Occipital lobe (tissue), 2 donors: ENCODE data around the gene GRAMD1B. TPM values are rescaled to one million over a fixed set of nuclear protein-coding genes. Genes with fewer than 3 reads are reported as not detected.

Source experiments
- DNase-seq: peaks from one replicate; lab custom pipeline; 2025; lab: John Stamatoyannopoulos, UW
- total RNA-seq: library from RNA; depleted of rRNA; stranded (reverse); fragments of >200 nt; gene quantifications from one replicate; pipeline ENCODE4 v1.2.3, GENCODE V29; 2014

Gene GRAMD1B
- total RNA-seq, 1 donor from 2014 or later: 59.9 TPM

DNA sequence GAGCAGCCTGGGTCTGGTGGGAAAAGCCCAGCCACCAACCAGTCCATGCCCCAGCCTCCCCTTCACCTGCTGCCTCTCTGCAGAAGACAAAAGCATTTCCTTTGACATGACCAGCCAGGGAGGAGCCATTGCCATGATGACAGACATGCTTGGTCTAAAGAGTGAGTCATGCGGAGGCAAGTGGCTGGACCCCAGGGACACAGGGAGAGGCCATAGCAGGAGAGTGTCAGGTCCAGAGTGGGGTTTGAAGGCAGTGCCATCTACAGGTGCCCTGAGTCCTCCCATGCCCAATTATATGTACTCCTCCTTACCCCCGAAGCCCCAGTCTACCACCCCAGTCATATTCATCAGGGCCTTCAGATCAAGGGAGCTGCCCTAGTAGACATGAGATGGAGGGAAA, 157.0 kb downstream of the GRAMD1B start:
- no peak for DNase-seq

DNA sequence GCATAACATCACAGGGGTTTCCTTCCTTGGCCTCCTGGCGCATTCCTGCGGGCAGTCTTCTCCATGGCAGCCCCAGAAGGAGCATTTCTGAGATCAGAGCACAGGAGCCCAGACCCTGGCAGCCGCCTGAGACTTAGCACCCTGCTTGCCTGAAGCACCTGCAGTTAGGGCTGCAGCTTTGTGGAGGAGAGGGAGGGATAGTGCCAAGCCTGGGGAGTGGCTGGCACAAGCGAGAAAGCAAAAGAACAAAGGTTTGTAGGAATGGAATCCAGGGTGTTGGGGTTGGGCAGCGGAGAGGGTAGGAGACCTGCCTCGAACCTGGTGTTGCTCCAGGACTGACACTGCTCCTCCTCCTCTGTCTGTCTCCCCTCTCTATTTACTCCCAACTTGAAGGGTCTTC, 157.5 kb downstream of the GRAMD1B start:
- DNase-seq: no peak

DNA sequence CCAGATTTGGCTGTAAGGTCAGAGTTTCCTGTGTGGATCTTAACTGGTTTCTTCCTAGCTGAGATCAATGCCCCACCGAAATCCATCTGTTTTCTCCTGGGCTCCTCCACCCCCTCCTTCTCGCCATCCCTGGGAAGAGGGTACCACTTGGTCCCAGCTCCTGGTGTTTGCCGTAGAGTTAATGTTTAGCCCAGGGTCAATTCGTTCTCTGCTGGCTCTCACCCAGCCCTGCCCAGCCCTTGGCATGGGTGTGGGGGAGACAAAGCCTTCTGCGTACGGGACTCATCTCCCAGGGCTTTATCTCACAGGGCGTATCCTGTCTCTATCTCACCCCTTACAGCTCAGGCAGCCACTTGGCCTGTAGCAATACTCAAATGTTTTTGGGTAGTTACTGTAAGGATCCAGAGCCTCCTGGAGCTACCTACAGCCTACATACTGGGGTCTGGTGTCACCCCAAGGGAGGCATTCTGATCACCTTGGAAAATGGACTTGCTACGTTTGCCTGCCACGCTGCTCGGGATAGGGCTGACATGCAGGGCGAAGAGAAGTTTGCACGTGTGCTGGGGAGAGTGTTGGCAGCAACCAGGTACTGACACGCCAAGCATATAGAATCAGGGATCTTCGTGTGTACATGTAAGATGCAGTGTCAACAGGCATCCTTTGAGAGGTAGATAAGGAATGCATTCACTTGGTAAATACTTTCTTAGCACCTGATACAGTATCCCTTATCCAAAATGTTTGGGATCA, 158.2 kb downstream of the GRAMD1B start:
- DNase-seq: no peak

DNA sequence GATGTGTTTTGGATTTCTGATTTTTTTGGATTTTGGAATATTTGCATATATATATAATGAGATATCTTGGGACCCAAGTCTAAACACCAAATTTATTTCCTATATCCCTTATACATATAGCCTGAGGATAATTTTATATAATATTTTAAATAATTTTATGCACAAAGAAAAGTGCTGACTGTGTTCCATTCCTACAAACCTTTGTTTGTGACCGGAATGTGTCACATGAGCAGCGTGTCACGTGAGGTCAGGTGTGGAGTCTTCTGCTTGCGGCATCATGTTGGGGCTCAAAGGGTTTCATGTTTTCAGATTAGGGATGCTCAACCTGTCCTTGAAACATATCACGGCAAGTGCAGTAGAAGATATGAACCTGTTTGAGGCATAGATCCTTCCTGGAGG, 158.8 kb downstream of the GRAMD1B start:
- DNase-seq: no peak

DNA sequence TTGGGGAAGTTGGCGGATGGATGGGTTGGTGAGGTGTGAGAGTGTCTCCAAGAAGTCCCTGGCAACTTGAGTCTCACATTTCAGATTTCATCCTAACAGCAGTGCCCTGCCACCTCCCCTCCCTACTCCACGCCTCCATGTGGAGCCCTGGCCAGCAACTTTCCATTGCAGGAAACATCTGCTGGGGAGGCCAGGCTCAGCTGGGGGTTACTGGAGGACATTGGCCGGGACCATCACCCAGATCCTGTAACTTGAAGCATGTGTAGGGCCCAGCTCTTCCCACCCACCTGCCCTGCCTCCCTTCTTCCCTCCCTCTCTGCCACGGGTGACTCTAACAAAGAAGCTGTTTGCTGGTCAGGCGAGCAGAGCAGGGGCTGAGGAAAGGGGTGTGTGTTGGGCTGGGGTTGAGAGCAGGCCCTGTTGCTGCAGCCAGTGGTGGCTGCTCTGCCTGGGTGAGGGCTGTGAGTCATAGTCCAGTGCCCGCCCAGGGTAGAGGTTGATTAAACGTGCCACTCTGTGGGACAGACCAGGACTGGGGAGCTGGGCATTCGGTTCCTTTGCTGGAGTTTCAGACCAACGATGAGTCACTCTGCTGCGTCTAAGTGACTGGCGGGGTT, 160.3 kb downstream of the GRAMD1B start:
- DNase-seq: no peak

DNA sequence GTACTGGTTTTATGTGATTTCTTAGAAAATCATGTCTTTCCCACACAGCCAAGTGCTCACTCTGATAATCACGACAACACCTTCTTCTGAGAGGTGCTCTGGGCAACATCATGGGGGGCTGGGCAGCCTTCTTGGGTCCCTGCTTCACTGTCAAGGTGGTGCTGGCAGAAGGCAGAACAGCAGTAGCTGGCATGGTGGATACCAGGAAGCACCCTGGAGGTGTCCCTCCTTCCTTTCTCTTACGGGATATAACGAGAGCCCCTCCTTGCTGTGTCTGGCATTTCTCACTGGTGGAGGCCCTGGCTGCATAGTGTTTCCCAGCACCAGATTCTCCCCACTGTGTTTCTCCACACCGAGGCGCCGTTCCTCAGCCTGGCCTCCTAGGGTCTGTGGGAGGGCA, 163.5 kb downstream of the GRAMD1B start:
- no peak for DNase-seq

DNA sequence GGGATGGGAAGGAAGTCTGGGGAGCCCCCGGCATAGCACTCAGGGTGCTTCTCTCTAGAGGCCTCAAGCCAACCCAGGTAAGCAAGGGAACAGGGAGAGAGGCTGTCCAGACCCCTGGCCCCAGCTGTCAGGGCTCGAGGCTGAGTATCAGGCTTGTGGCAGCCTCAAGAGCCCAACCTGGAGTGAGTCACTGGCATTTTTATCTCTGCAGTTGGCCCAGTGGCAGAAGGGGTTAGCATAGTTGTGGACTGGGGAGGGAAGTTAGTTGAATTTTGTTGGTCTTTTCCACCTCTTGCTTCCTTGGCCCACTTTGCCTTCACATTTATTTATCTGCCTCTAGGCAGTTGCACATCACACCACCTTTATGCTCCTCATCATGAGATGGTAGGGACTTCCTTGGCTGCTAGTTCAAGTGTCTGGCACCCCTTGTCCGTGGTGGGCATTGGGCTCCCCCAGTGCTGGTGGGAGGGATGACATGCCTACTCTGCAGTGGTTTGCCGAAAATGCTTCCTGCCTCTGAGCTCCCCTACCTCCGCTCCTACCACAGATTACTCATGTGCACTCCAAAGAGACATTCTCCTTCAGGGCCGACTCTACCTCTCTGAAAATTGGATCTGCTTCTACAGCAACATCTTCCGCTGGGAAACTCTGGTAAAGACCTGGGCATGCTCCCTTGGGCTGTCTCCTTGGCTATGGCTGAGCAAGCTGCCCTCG, 164.3 kb downstream of the GRAMD1B start:
- no peak for DNase-seq

DNA sequence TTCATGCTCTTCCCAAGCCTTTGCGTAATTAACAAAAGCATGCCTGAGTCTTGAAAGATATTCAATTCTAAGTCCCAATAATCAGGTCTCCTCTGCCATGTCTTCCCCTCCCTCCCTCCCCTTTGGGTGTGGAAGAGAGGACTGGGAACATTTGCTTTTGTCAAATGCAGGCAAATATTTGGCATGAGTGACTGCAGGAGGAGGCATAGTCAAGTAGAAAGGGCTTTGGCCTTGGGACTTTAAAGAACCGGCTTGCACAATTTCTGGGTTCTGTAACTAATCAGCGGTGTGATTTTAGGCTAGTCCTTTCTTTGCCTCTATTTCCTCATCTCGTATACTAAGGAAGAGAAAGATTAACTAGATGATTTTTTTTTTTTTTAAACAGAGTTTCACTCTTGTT, 164.9 kb downstream of the GRAMD1B start:
- DNase-seq: no peak

DNA sequence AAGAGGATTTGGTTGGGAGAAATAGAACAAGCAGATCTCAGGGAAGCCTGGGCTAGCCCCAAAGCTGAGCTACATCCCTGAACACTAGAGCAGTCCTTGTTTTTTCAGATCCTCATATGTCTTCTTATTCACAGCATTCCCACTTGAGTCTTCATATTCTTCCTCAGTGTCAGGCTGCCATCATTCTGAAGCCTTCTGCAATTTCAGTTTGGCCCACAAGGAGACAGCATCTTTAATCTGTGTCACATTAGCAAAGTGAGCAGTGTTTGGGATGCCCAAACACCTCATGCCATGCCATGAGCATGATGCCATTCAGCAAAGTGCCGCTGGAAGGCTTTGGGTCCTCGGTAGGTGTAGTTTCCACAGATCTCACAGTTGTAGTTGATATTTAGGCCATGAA, 167.8 kb downstream of the GRAMD1B start:
- DNase-seq: no peak

DNA sequence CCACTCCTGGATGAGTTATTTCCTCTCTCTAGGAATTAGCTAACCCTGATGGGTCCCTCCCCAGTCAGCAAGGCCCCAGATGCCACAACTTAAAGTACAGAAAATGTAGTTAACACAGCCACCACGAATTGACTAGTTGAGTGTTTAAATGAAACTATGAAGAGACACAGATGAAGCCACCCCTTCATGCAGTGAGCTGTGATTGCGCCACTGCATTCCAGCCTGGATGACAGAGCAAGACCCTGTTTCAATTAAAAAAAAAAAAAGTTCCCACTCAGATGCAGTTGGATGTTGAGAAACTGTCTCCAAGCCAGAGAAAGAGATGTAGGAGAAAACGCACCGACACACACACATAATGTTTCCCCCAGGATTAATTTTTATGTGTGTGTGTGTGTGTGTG, 171.1 kb downstream of the GRAMD1B start:
- no peak for DNase-seq

DNA sequence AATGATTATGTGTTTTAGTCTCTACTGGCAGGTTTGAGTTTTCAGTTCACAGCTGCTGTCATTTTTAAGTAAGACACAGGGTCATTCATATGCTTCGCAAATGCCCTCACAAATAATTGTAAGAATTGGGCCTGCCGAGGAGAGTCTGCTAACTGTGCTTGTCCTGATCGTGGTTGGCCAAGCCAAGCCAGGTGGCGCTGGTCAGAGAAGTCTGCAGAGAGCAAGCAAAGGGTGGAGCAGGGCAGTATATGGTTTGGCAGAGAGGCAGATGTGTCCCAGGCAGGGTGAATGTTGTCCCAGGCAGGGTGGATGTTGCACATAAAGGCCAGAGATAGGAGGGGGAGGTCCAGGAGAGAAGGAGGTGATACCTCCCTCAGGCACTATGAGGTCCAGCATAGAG, 171.7 kb downstream of the GRAMD1B start:
- no peak for DNase-seq

DNA sequence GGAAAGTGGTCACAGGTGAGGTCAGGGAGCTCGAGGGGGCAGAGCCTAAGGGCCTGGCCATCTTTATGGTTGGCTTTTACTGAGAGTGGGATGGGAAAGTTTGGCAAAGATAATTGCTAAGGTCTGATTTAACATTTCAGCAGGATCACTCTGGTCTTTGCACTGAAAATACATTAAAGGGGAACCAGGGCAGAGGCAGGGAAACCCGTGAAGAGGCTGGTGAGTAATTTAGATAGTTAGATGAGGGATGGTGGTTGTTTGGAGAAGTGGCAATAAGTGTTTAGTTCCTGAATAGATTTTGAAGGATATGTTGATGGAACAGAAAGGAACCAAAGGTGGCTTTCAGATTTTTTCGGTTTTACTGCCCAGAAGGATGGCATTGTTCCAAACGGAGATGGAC, 173.6 kb downstream of the GRAMD1B start:
- DNase-seq: no peak

DNA sequence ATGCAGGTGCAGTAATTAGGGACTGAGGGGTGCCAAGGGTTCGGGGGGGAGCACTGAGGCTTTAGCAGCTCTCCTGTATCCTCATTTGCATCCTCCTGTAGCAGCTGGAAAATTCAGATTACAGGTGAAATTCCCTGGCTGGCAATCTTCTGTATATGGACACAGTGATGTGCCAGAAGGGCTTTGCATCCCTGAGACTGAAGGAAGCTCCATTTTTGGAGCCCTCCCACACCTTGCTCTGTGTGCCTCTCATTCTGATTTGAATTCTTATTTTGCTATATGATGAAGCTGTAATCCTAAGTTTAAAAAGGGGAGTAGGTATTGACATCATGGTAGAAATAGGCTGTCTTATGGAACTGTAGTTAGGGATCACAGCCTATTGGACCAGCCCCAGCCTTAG, 177.7 kb downstream of the GRAMD1B start:
- no peak for DNase-seq

DNA sequence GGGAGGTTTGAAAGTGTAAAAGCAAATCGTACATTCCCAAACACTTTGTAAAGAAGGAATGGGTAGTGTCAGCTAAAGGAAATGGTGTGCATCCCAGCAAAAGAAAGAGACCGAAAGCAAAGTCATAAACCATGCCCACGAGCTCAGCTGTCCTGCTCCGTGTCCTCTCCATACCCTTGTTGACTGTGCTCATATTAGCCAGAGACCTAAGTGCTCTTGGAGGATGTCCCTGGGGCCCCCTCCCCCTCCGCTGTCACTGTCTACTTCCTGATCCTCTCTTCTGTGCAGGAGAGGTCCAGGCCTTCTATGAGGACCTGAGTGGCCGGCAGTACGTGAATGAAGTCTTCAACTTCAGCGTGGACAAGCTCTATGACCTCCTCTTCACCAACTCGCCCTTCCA, 178.3 kb downstream of the GRAMD1B start:
- DNase-seq: no peak

DNA sequence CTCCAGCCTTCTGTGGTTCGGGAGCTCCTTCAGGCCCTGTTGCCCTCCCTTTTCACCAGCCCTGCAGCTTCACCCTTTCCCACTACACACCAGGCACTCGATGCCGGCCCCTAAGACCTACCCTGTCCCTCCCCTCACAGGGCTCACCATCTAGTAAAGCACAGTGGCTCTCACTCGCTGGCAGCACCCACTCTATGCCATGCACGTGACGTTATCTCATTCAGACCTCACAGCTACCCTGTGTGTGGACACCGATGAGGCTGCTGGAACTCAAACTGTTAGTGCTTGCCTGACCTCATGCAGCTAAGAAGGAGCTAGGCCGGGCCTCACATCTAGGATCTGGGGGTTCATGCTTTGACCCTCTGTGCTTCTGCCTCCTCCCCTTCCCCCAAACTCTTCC, 178.9 kb downstream of the GRAMD1B start:
- no peak for DNase-seq

DNA sequence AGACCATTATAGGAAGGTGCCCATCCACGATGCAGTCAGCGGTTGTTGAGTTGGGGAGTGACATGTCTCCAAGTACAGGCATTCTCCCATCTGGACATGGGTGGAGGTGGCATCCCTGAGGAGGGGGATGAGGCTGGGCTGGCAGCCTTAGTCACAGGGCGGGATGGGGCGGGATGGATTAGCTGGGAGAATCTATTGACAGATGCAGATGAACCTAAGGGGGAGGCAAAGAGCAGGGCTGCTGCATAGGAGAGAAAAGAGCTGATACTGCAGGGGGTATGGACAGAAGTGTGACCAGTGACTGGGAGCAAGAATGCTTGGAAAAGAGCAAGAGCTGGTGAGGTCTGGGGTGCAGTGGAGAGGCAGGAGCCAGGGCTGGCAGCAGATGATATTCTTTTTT, 181.6 kb downstream of the GRAMD1B start:
- DNase-seq: no peak

DNA sequence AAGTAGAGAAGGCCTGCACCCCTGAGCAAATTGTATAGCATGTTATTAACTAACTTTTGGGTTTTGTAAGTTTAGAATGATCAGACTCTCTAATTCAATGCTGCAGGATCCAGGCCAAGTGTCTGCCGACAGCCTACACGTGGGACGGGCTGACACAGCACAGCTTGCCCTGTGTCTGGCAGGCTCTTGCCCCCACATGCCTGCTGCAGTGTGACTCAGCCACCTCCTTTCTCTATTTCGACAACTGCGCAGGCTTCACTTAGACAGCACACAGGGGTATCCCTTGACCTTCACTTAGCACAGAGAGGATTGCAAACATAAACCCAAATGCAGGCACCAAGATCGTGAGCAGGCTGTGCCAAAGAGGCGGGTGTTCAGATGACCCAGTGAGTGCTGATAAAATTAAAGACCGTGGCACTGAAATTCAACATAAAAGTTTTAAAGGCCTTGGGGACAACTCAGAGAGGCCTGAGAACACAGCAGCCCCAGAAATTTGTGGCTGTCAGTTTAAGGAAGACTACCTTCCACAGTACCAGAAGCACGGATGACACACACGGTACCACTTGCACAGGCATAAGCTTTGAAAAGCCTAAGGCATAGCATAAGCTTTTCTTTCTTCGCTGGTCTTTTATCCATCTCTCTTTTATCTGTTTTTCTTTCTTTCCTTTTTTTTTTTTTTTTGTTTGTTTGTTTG, 186.6 kb downstream of the GRAMD1B start:
- peak; percentile 33 for DNase-seq

DNA sequence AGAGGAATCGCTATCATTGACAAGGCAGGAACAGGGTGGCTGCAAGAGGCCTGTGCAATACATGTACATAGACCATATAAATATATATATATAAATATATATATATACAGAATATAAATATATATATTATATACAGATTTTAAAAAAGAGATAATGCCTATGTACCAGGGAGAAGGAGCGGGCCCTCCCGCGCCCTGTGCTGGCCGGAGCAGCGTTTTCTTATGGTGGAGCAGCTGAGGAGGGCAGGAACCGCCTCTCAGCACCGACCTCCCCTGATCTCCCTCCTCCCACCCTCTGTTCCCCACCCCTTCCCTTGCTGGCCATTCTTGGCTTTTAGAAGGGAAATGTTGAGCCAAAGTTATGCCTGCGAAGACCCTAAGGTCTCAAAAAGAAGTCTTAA, 192.5 kb downstream of the GRAMD1B start:
- DNase-seq: no peak

DNA sequence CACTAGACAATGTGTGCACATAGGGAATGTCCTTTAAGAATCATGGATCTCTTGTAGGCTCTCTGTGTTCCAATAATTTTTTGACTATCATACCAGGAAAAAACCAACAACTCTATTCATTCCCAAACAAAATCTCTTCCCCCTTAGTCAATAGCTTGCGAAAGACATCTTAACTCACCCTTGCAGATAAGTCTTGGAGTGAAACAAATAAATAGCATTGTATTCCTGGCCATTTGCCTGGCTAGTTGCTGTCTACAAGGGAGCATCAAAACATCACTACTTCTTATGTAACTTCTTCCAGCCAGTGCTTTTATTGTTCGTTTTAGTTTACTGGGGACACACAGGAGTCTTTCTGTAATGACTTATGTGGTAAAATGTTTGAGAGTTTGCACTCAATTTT, 194.9 kb downstream of the GRAMD1B start:
- DNase-seq: no peak

DNA sequence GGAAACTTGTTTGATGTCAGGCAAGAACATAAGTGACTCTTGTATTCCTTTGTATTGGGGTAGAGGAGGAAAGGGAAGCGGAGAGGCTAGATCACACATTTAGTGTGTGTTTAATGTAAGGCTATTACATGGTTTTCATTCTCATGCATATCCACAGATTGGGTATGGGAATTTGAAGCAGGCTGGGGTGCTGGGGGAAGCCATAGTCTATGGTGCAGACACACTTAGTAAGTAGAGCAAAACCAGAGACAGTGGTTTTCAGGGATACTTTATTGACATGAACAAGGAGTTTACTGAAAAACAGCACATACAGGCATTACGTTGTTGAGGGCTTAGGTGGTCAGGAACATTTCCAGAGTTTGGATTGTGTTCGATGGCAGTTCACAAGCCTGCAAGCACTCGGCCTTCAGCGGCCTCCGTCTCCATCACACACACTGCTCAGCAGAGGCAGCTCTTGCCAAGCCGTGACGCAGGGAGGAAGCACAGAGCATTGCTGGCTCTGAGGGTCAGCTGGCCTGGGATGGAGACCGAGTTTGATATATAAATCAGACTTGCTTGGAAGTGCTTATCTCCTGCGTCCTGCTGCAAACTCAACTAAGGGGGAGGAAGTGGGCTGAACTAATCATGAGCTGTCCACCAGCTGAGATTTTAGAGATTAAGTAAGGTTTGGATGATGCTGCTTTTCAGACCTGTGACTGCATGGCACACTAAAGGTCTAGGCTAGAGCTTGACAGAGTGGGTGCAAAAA, 199.0 kb downstream of the GRAMD1B start:
- no peak for DNase-seq

DNA sequence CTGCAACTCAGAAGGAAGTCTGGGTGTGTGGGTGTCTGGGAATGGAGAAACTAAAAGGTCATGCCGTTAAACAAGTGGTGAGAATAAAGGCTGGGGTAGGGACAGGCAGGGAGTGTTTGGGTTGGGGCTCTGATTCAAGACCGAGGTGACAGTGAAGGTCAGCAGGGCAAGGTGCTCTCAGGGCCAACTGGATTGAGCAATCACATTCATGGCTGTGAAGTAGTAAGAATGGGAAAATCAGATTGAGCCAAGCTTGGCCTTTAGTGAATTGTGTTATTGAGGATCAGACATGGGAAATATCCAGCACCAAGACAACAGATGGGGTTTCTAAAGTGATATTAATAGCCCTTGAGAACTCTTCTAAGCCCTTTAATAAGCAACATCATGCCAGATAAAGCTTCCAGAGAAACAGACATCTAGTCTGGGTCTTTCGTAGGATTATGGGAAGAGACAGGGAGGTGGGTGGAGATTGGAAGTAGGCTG, 200.1 kb downstream of the GRAMD1B start:
- DNase-seq: no peak
